Measurements from ENCODE around the gene SND1. TPM values are rescaled to one million over a fixed set of nuclear protein-coding genes. Genes with fewer than 3 reads are reported as not detected.
A peak's percentile ranks its signal among the peaks of the same experiment; 100 is the strongest.

SND1 gene
- total and polyA plus RNA-seq, 2 of the 4 experiments (the other 2 are of a cell fraction), result 154 to 294 TPM

- TF ChIP-seq FOS (IDR thresholded peaks at IDR 0.05; ENCODE audit: low read depth, low read length) (0 out of 2 replicates have a peak, but pooled peaks have one; percentile 30), POLR2A (IDR thresholded peaks at IDR 0.05; ENCODE audit: low read depth, low read length) (no peak), RFX5 (IDR thresholded peaks at IDR 0.05; ENCODE audit: low read depth, low read length) (no peak), BHLHE40 (IDR thresholded peaks at IDR 0.05; ENCODE audit: low read depth, low read length) (no peak)
- H2BK5ac ChIP-seq (ENCODE audit: low read depth, low read length, poor library complexity, severe bottlenecking), result no peak overlapping the region
- no peak overlapping the region for H2AK9ac ChIP-seq (replicated peaks; ENCODE audit: low read depth, low read length, poor library complexity)
- ATAC-seq (ENCODE audit: low read depth), result peak; percentile 35; the same call in 1 of the 2 replicates
- H4K8ac ChIP-seq (ENCODE audit: low read depth in 2 of 2, low read length in 2 of 2), result no peak overlapping the region
- H2BK120ac ChIP-seq (ENCODE audit: low read depth, low read length), result no peak overlapping the region
- ChIA-PET CTCF (interaction anchor here (0.6 to 1.2 kb wide), 2 partner anchors 11 to 94 kb away, joined by 3 to 5 read pairs; partner anchors contain the start of gene LRRC4), POLR2A (ENCODE audit: unreplicated experiment) (no interaction called here)
- H4K91ac ChIP-seq (ENCODE audit: insufficient read depth, low read depth, low read length), result no peak overlapping the region
- H2BK15ac ChIP-seq (ENCODE audit: low read depth, low read length), result no peak overlapping the region
- no peak overlapping the region for H3K4me2 ChIP-seq (ENCODE audit: low read depth, low read length)
- H3K79me1 ChIP-seq (ENCODE audit: low read depth in 1 of 2, low read length in 2 of 2), result peaks cover 26 to 55% of the 10 kb centered on the region in 2 experiments
- H3K4ac ChIP-seq (ENCODE audit: low read depth, low read length), result no peak overlapping the region
- dilution Hi-C loops (cut with HindIII; ENCODE audit: low sequenced_read_pairs, unreplicated experiment), result no loop called here
- no peak overlapping the region for H3K14ac ChIP-seq (replicated peaks; ENCODE audit: low read depth, low read length)
- peaks cover 39% of the 10 kb centered on the region for H4K20me1 ChIP-seq (ENCODE audit: insufficient read depth, low read length)
- peaks cover 4% of the 10 kb centered on the region; the same call in 1 of the 2 replicates for H3K4me1 ChIP-seq (ENCODE audit: control insufficient read depth, insufficient read depth, low read length)
- no peak overlapping the region for H3K4me3 ChIP-seq (ENCODE audit: insufficient read depth, low read depth, low read length)
- H2AK5ac ChIP-seq (ENCODE audit: low read depth, low read length), result no peak overlapping the region
- BruUV-seq (replicated peaks), result no TSS peak
- H3K23ac ChIP-seq (ENCODE audit: low read depth, low read length), result no peak overlapping the region
- no peak overlapping the region for H3K9ac ChIP-seq (ENCODE audit: low read depth, low read length)
- intact Hi-C loops (cut with micrococcal nuclease), result no loop called here
- no peak overlapping the region for H2AFZ ChIP-seq (replicated peaks; ENCODE audit: low read length, poor library complexity)
- H3K27me3 ChIP-seq (ENCODE audit: control insufficient read depth, insufficient read depth, low read length), result no peaks in the 10 kb centered on the region
- H2BK20ac ChIP-seq (ENCODE audit: low read depth, low read length), result no peak overlapping the region
- no peak overlapping the region for H3K56ac ChIP-seq (ENCODE audit: extremely low read depth, insufficient read depth, low read length)
- no peak overlapping the region for H3K18ac ChIP-seq (ENCODE audit: low read depth, low read length)
- H4K5ac ChIP-seq (ENCODE audit: low read depth, low read length), result no peak overlapping the region
- WGBS, 2 experiments (ENCODE audit: extremely low coverage in 2 of 2, insufficient read length in 1 of 2), result no CpG with 5 or more reads among the region's 7 CpGs
- in situ Hi-C loops (cut with MboI; ENCODE audit: low sequenced_read_pairs), result loop anchor here (10.0 kb wide), 1 partner anchor 154 kb away; no protein-coding TSS in a partner anchor
- DNase-seq, result peak; percentile 76
- no peaks in the 10 kb centered on the region for H3K9me3 ChIP-seq (ENCODE audit: control insufficient read depth, insufficient read depth, low read length)
- no peak overlapping the region for H3K27ac ChIP-seq (ENCODE audit: insufficient read depth, low read length)
- peaks cover 9% of the 10 kb centered on the region for H3K36me3 ChIP-seq (ENCODE audit: control insufficient read depth, insufficient read depth, low read length)
- H3K9me1 ChIP-seq (ENCODE audit: insufficient read depth, low read length), result peaks cover 25% of the 10 kb centered on the region
These were observed 389.2 kb downstream of the SND1 start for GRCh38 chr7:128041203-128041602.
